ENCODE results near the gene ZNF331. TPM values are rescaled to one million over a fixed set of nuclear protein-coding genes. Genes with fewer than 3 reads are reported as not detected.
"Not testable (repeated sequence)": the region's sequence is repeated elsewhere in the genome, so short reads cannot be mapped to it uniquely, and the experiment has no call there.

ZNF331 gene
- total RNA-seq, result 7.9 to 9.1 TPM (median 7.9 TPM) in 3 replicates
- long read RNA-seq, full-length matches to known transcripts, result 17 of 20 reads
- long read RNA-seq, partial matches to known transcripts, result 0 of 20 reads
- long read RNA-seq, other reads (novel, unspliced or antisense), result 3 of 20 reads

- Mint-ChIP-seq H3K36me3 (ENCODE audit: low read depth) (no peaks in the 10 kb centered on the region), H3K4me1 (ENCODE audit: low read depth) (peaks cover 16% of the 10 kb centered on the region), H3K27ac (ENCODE audit: unreplicated experiment) (peak within 1 kb of the TSS; percentile 88), H3K4me3 (ENCODE audit: unreplicated experiment) (peak within 1 kb of the TSS; percentile 91), H3K27me3 (ENCODE audit: low read depth) (no peaks in the 10 kb centered on the region), H3K9me3 (ENCODE audit: low read depth) (peaks cover 3% of the 10 kb centered on the region)
- no peak for DNase-seq (ENCODE audit: low spot score)
- peak; percentile 60 for TF ChIP-seq CTCF (IDR thresholded peaks at IDR 0.05)
Measured at GRCh38 chr19:53537521-53538377, at the start of gene ZNF331. ZNF331 (plus strand) TSS chr19:53538145; CDS start chr19:53569377, 31,232 bp downstream.

GRCh38 chr19:53492153-53492552 lies 45.8 kb upstream of the ZNF331 start:
- H3K4me1 Mint-ChIP-seq (ENCODE audit: low read depth), result no peaks in the 10 kb centered on the region
- H3K27ac Mint-ChIP-seq (ENCODE audit: unreplicated experiment), result no peak overlapping the region
- no peaks in the 10 kb centered on the region for H3K27me3 Mint-ChIP-seq (ENCODE audit: low read depth)
- peaks cover 62% of the 10 kb centered on the region for H3K9me3 Mint-ChIP-seq (ENCODE audit: low read depth)
- no peak for TF ChIP-seq CTCF (IDR thresholded peaks at IDR 0.05)
- H3K36me3 Mint-ChIP-seq (ENCODE audit: low read depth), result peaks cover 66% of the 10 kb centered on the region
- no peak for DNase-seq (ENCODE audit: low spot score)
- no peak overlapping the region for H3K4me3 Mint-ChIP-seq (ENCODE audit: unreplicated experiment)

- H3K4me1 Mint-ChIP-seq (ENCODE audit: low read depth); H3K27me3 Mint-ChIP-seq (ENCODE audit: low read depth); H3K4me3 Mint-ChIP-seq (ENCODE audit: unreplicated experiment); H3K27ac Mint-ChIP-seq (ENCODE audit: unreplicated experiment); DNase-seq (ENCODE audit: low spot score): not testable (repeated sequence)
- H3K36me3 Mint-ChIP-seq (ENCODE audit: low read depth), result peaks cover 25% of the 10 kb centered on the region
- H3K9me3 Mint-ChIP-seq (ENCODE audit: low read depth), result peaks cover 57% of the 10 kb centered on the region
Measured at GRCh38 chr19:53497311-53498023, 40.5 kb upstream of the ZNF331 start.

- not testable (repeated sequence) for H3K4me3 Mint-ChIP-seq (ENCODE audit: unreplicated experiment); DNase-seq (ENCODE audit: low spot score); H3K4me1 Mint-ChIP-seq (ENCODE audit: low read depth); H3K27me3 Mint-ChIP-seq (ENCODE audit: low read depth); H3K27ac Mint-ChIP-seq (ENCODE audit: unreplicated experiment)
- Mint-ChIP-seq H3K36me3 (ENCODE audit: low read depth) (peaks cover 20% of the 10 kb centered on the region), H3K9me3 (ENCODE audit: low read depth) (peaks cover 52% of the 10 kb centered on the region)
Measured at GRCh38 chr19:53498024-53498395, 39.9 kb upstream of the ZNF331 start.

- H3K27me3 Mint-ChIP-seq (ENCODE audit: low read depth); H3K4me3 Mint-ChIP-seq (ENCODE audit: unreplicated experiment); H3K36me3 Mint-ChIP-seq (ENCODE audit: low read depth); H3K4me1 Mint-ChIP-seq (ENCODE audit: low read depth); DNase-seq (ENCODE audit: low spot score); H3K27ac Mint-ChIP-seq (ENCODE audit: unreplicated experiment): not testable (repeated sequence)
- H3K9me3 Mint-ChIP-seq (ENCODE audit: low read depth), result peaks cover 22% of the 10 kb centered on the region
Measured at GRCh38 chr19:53503151-53503550, 34.8 kb upstream of the ZNF331 start.

- not testable (repeated sequence) for H3K27ac Mint-ChIP-seq (ENCODE audit: unreplicated experiment); H3K36me3 Mint-ChIP-seq (ENCODE audit: low read depth); H3K27me3 Mint-ChIP-seq (ENCODE audit: low read depth); H3K4me3 Mint-ChIP-seq (ENCODE audit: unreplicated experiment); DNase-seq (ENCODE audit: low spot score); H3K4me1 Mint-ChIP-seq (ENCODE audit: low read depth)
- peaks cover 22% of the 10 kb centered on the region for H3K9me3 Mint-ChIP-seq (ENCODE audit: low read depth)
Measured at GRCh38 chr19:53503671-53504364, 34.1 kb upstream of the ZNF331 start.

- H3K4me3 Mint-ChIP-seq (ENCODE audit: unreplicated experiment); DNase-seq (ENCODE audit: low spot score); H3K27ac Mint-ChIP-seq (ENCODE audit: unreplicated experiment); H3K27me3 Mint-ChIP-seq (ENCODE audit: low read depth); H3K36me3 Mint-ChIP-seq (ENCODE audit: low read depth); H3K4me1 Mint-ChIP-seq (ENCODE audit: low read depth): not testable (repeated sequence)
- H3K9me3 Mint-ChIP-seq (ENCODE audit: low read depth), result peaks cover 18% of the 10 kb centered on the region
Measured at GRCh38 chr19:53504365-53504703, 33.6 kb upstream of the ZNF331 start.
